GM18951 (cell line): ENCODE data around the gene AGK.

Experiments
- POLR2A ChIP-seq: IDR thresholded peaks from 4 replicates; pipeline ENCODE4 v1.6.1; 2011; ENCODE audit warnings: mild to moderate bottlenecking; ENCODE audit not compliant: insufficient read length, insufficient read depth; ENCODE audit errors: extremely low read depth
- in situ Hi-C: fragments of 300-500 bp; cut with MboI; formaldehyde crosslinking; loops from one replicate; pipeline ENCODE4 v1.12.0; 2022; ENCODE audit warnings: low sequenced_read_pairs, mixed read lengths, inconsistent platforms; ENCODE audit not compliant: unreplicated experiment

Gene AGK

GRCh38 chr7:141693082-141693481, 141.9 kb downstream of the AGK start:
- no peak for TF ChIP-seq POLR2A
- in situ Hi-C loops, result no loop called here

GRCh38 chr7:141695803-141696289, 144.6 kb downstream of the AGK start:
- in situ Hi-C loops, result no loop called here
- TF ChIP-seq POLR2A, result no peak

- no peak for TF ChIP-seq POLR2A
- in situ Hi-C loops, result no loop called here
Measured at GRCh38 chr7:141696348-141696747, 145.1 kb downstream of the AGK start.

GRCh38 chr7:141697211-141697871, 146.1 kb downstream of the AGK start:
- in situ Hi-C loops, result no loop called here

GRCh38 chr7:141698247-141699015, 147.2 kb downstream of the AGK start:
- in situ Hi-C loops, result no loop called here
- TF ChIP-seq POLR2A, result no peak

More at GRCh38 chr7:141697211-141697871, 146.1 kb downstream of the AGK start:
- TF ChIP-seq POLR2A, result no peak

- in situ Hi-C loops, result no loop called here
- no peak for TF ChIP-seq POLR2A
Measured at GRCh38 chr7:141699860-141700259, 148.7 kb downstream of the AGK start.

- in situ Hi-C loops, result no loop called here
- TF ChIP-seq POLR2A, result no peak
Measured at GRCh38 chr7:141700296-141700847, 149.2 kb downstream of the AGK start.

- in situ Hi-C loops, result no loop called here
- TF ChIP-seq POLR2A, result no peak
Measured at GRCh38 chr7:141700848-141701371, 149.7 kb downstream of the AGK start.

- TF ChIP-seq POLR2A, result no peak
- in situ Hi-C loops, result no loop called here
Measured at GRCh38 chr7:141701489-141702046, 150.4 kb downstream of the AGK start.

GRCh38 chr7:141702047-141702567, 150.9 kb downstream of the AGK start, which contains the start of gene DENND11:
DENND11 (minus strand) TSS chr7:141702166; CDS start chr7:141702153, 13 bp downstream.
- peak; percentile 59 for TF ChIP-seq POLR2A
- in situ Hi-C loops, result no loop called here

GRCh38 chr7:141702892-141703291, 151.7 kb downstream of the AGK start:
- in situ Hi-C loops, result no loop called here
- no peak for TF ChIP-seq POLR2A

GRCh38 chr7:141704112-141704511, 152.9 kb downstream of the AGK start:
- in situ Hi-C loops, result no loop called here
- no peak for TF ChIP-seq POLR2A

GRCh38 chr7:141704741-141705140, 153.5 kb downstream of the AGK start:
- in situ Hi-C loops, result no loop called here

More at GRCh38 chr7:141704741-141705140, 153.5 kb downstream of the AGK start:
- TF ChIP-seq POLR2A, result no peak
